K562 (cell line): ENCODE results near the gene MYO1E. TPM values are rescaled to one million over a fixed set of nuclear protein-coding genes. Genes with fewer than 3 reads are reported as not detected.

Experiments
- CBX3 ChIP-seq, 2 experiments: IDR thresholded peaks; 1 replicate in 1 of 2; 2 replicates in 1 of 2; pipeline ENCODE4 v1.6.1; 2012; ENCODE audit warnings: inconsistent platforms in 2 of 2, low read length in 2 of 2, borderline replicate concordance in 1 of 2, control low read depth in 1 of 2
- CC2D1A ChIP-seq: fragments of 450-650 bp; IDR thresholded peaks from 2 replicates; pipeline ENCODE4 v1.6.1; 2017; ENCODE audit warnings: mild to moderate bottlenecking
- MTA3 ChIP-seq: fragments of 450-650 bp; formaldehyde crosslinking; IDR thresholded peaks from 2 replicates; pipeline ENCODE4 v1.6.1; 2017; ENCODE audit warnings: mild to moderate bottlenecking, borderline replicate concordance
- POLR2B ChIP-seq: fragments of 450-650 bp; IDR thresholded peaks from 2 replicates; pipeline ENCODE4 v1.6.1; 2018; ENCODE audit warnings: low read depth; ENCODE audit not compliant: partially characterized antibody
- SMARCA5 ChIP-seq: fragments of 450-650 bp; IDR thresholded peaks from 2 replicates; pipeline ENCODE4 v1.6.1; 2016
- YY1 ChIP-seq, 3 experiments: IDR thresholded peaks; 2 replicates each; pipeline ENCODE4 v1.6.1; 2011; ENCODE audit warnings: low read length in 2 of 3, mild to moderate bottlenecking in 2 of 3, moderate library complexity in 2 of 3, borderline replicate concordance in 1 of 3, control low read depth in 1 of 3, low read depth in 1 of 3; ENCODE audit not compliant: insufficient read depth in 3 of 3, insufficient replicate concordance in 2 of 3, control insufficient read depth in 1 of 3, insufficient read length in 1 of 3; ENCODE audit errors: extremely low read depth in 1 of 3
- ZNF316 ChIP-seq: fragments of 450-650 bp; IDR thresholded peaks from 2 replicates; pipeline ENCODE4 v1.6.1; 2016
- ZZZ3 ChIP-seq: fragments of 450-650 bp; IDR thresholded peaks from 2 replicates; pipeline ENCODE4 v1.6.1; 2016; ENCODE audit warnings: antibody characterized with exemption, mild to moderate bottlenecking, moderate library complexity
- polyA plus RNA-seq, 8 experiments: library from polyadenylated mRNA; depleted of rRNA in 4 of 8; stranded (reverse) in 5 of 8; unstranded in 3 of 8; fragments of >200 nt; fragmentation: Nextera tagmentation in 2 of 8; fragmentation: Illumina TruSeq in 1 of 8; extraction: Ambion mirVana in 2 of 8; extraction: Trizol in 1 of 8; gene quantifications; 2 replicates each; pipeline versions ENCODE4 v1.2.1 to v1.2.3, GENCODE V29; 2011 to 2014; ENCODE audit warnings: inconsistent platforms in 1 of 8, missing spikeins in 1 of 8
- total RNA-seq, 7 experiments: library from RNA; depleted of rRNA in 6 of 7; stranded (reverse); fragments of >200 nt in 6 of 7; fragmentation: Illumina TruSeq in 2 of 7; extraction: Trizol in 2 of 7; gene quantifications; 2 replicates each; pipeline versions ENCODE4 v1.2.1 to v1.2.3, GENCODE V29; 2011 to 2021; ENCODE audit warnings: low replicate concordance in 1 of 7
- TF ChIP-seq, protein P1 (sequence below): sonication (generic); formaldehyde crosslinking; IDR thresholded peaks from 2 replicates; pipeline ENCODE4 v1.8.1; 2023; ENCODE audit warnings: mild to moderate bottlenecking, missing genetic modification reagents
- TF ChIP-seq, protein P2 (sequence below): fragments of 250-450 bp; sonication (Bioruptor Pico); IDR thresholded peaks from 2 replicates; pipeline ENCODE4 v1.8.0; 2022; ENCODE audit warnings: inconsistent platforms
- TF ChIP-seq, protein P3 (sequence below): fragments of 250-450 bp; sonication (Bioruptor Pico); IDR thresholded peaks from 2 replicates; pipeline ENCODE4 v1.8.0; 2022; ENCODE audit warnings: moderate library complexity, mild to moderate bottlenecking, inconsistent platforms
- TF ChIP-seq, protein P4 (sequence below), 2 experiments: fragments of 450-650 bp in 1 of 2; sonication (generic) in 1 of 2; formaldehyde crosslinking in 1 of 2; IDR thresholded peaks; 2 replicates each; pipeline versions ENCODE4 v1.7.1 to v1.9.0; 2016 to 2022; ENCODE audit warnings: inconsistent platforms in 1 of 2, mild to moderate bottlenecking in 1 of 2, missing genetic modification reagents in 1 of 2

Gene MYO1E
- total and polyA plus RNA-seq, 9 of the 15 experiments (the other 6 are each of a cell fraction or from before 2014, with no cell fraction given), result under 0.01 to 0.44 (median 0.01) TPM; not detected in 6

DNA sequence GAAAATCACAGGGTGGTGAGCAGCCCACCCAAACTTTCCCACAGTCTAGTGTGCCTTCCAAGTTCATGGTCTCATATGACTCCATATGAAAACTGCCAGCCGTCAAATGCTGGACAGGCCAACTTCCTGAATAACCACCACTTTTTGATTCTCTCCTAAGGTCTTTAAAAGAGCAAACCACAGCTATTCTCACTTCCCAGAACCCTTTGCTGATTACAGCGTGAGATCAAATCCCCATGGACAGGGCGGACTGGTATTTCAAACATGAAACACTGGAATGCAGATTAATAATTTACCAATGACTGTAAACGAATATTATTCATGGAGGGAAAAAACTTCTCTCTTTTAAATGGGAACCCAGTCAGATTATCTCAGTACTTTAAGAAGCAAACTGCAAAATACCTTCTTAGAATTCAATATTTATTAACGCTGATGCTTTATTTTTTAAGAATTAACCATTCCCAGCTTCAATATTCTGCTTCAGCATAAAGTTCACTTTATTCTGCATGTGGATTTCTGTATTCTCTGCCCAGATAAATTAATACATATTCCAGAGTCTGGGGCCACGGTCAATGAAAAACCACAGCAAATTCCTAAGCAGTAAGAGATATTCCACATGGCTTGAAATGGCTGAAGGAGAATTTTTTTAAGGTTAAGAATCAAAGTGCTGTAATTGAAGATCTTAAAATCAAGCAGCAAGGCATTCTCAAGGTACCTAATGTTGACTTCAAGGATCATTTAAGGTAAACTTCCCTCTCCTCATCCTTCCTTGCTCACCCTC lies 42.9 kb downstream of the MYO1E start (continued):
- TF ChIP-seq, protein P1, sequence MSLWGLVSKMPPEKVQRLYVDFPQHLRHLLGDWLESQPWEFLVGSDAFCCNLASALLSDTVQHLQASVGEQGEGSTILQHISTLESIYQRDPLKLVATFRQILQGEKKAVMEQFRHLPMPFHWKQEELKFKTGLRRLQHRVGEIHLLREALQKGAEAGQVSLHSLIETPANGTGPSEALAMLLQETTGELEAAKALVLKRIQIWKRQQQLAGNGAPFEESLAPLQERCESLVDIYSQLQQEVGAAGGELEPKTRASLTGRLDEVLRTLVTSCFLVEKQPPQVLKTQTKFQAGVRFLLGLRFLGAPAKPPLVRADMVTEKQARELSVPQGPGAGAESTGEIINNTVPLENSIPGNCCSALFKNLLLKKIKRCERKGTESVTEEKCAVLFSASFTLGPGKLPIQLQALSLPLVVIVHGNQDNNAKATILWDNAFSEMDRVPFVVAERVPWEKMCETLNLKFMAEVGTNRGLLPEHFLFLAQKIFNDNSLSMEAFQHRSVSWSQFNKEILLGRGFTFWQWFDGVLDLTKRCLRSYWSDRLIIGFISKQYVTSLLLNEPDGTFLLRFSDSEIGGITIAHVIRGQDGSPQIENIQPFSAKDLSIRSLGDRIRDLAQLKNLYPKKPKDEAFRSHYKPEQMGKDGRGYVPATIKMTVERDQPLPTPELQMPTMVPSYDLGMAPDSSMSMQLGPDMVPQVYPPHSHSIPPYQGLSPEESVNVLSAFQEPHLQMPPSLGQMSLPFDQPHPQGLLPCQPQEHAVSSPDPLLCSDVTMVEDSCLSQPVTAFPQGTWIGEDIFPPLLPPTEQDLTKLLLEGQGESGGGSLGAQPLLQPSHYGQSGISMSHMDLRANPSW (CRISPR knock-in tag), result no peak
- TF ChIP-seq CC2D1A (no peak), MTA3 (no peak), POLR2B (no peak), CBX3 (IDR thresholded peaks at IDR 0.05; ENCODE audit: borderline replicate concordance in 1 of 2, low read length in 2 of 2) (no peak), SMARCA5 (no peak), YY1 (IDR thresholded peaks at IDR 0.05; ENCODE audit: borderline replicate concordance in 1 of 3, control insufficient read depth in 1 of 3, extremely low read depth in 1 of 3, insufficient read depth in 3 of 3, insufficient read length in 1 of 3, insufficient replicate concordance in 2 of 3, low read depth in 1 of 3, low read length in 2 of 3) (no peak), ZNF316 (no peak), ZZZ3 (no peak)
- TF ChIP-seq, protein P2, sequence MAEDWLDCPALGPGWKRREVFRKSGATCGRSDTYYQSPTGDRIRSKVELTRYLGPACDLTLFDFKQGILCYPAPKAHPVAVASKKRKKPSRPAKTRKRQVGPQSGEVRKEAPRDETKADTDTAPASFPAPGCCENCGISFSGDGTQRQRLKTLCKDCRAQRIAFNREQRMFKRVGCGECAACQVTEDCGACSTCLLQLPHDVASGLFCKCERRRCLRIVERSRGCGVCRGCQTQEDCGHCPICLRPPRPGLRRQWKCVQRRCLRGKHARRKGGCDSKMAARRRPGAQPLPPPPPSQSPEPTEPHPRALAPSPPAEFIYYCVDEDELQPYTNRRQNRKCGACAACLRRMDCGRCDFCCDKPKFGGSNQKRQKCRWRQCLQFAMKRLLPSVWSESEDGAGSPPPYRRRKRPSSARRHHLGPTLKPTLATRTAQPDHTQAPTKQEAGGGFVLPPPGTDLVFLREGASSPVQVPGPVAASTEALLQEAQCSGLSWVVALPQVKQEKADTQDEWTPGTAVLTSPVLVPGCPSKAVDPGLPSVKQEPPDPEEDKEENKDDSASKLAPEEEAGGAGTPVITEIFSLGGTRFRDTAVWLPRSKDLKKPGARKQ (CRISPR knock-in tag), result no peak
- TF ChIP-seq, protein P3, sequence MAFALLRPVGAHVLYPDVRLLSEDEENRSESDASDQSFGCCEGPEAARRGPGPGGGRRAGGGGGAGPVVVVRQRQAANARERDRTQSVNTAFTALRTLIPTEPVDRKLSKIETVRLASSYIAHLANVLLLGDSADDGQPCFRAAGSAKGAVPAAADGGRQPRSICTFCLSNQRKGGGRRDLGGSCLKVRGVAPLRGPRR (CRISPR knock-in tag), result no peak
- TF ChIP-seq, protein P4, sequence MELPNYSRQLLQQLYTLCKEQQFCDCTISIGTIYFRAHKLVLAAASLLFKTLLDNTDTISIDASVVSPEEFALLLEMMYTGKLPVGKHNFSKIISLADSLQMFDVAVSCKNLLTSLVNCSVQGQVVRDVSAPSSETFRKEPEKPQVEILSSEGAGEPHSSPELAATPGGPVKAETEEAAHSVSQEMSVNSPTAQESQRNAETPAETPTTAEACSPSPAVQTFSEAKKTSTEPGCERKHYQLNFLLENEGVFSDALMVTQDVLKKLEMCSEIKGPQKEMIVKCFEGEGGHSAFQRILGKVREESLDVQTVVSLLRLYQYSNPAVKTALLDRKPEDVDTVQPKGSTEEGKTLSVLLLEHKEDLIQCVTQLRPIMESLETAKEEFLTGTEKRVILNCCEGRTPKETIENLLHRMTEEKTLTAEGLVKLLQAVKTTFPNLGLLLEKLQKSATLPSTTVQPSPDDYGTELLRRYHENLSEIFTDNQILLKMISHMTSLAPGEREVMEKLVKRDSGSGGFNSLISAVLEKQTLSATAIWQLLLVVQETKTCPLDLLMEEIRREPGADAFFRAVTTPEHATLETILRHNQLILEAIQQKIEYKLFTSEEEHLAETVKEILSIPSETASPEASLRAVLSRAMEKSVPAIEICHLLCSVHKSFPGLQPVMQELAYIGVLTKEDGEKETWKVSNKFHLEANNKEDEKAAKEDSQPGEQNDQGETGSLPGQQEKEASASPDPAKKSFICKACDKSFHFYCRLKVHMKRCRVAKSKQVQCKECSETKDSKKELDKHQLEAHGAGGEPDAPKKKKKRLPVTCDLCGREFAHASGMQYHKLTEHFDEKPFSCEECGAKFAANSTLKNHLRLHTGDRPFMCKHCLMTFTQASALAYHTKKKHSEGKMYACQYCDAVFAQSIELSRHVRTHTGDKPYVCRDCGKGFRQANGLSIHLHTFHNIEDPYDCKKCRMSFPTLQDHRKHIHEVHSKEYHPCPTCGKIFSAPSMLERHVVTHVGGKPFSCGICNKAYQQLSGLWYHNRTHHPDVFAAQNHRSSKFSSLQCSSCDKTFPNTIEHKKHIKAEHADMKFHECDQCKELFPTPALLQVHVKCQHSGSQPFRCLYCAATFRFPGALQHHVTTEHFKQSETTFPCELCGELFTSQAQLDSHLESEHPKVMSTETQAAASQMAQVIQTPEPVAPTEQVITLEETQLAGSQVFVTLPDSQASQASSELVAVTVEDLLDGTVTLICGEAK (IDR thresholded peaks at IDR 0.05), result no peak
- TF ChIP-seq, protein P4 (CRISPR knock-in tag; IDR thresholded peaks at IDR 0.05), result no peak
